ENCODE measurements around the gene NT5DC4. TPM values are rescaled to one million over a fixed set of nuclear protein-coding genes. Genes with fewer than 3 reads are reported as not detected.
A peak's percentile ranks its signal among the peaks of the same experiment; 100 is the strongest.

NT5DC4 gene
- not detected in 2 replicates for total RNA-seq

- no peak for DNase-seq (ENCODE audit: low read depth)
These were observed at the start of gene NT5DC4 for GRCh38 chr2:112720785-112721184. TSS of gene NT5DC4 (plus strand) at chr2:112721020. CDS start at chr2:112721080, 60 bp downstream.

GRCh38 chr2:112671801-112672200, 49.0 kb upstream of the NT5DC4 start:
- no peak for DNase-seq (ENCODE audit: low read depth)

- no peak for DNase-seq (ENCODE audit: low read depth)
These were observed 47.8 kb upstream of the NT5DC4 start for GRCh38 chr2:112673008-112673407.

GRCh38 chr2:112674229-112674628, 46.6 kb upstream of the NT5DC4 start:
- DNase-seq (ENCODE audit: low read depth): no peak

GRCh38 chr2:112679484-112679883, 41.3 kb upstream of the NT5DC4 start:
- DNase-seq (ENCODE audit: low read depth): no peak

- no peak for DNase-seq (ENCODE audit: low read depth)
These were observed 40.1 kb upstream of the NT5DC4 start for GRCh38 chr2:112680666-112681101.

- no peak for DNase-seq (ENCODE audit: low read depth)
These were observed 38.7 kb upstream of the NT5DC4 start for GRCh38 chr2:112682101-112682500.

- no peak for DNase-seq (ENCODE audit: low read depth)
These were observed 37.0 kb upstream of the NT5DC4 start for GRCh38 chr2:112683550-112684414.

- DNase-seq (ENCODE audit: low read depth): no peak
These were observed 36.4 kb upstream of the NT5DC4 start for GRCh38 chr2:112684415-112684775.

GRCh38 chr2:112685271-112685884, 35.4 kb upstream of the NT5DC4 start:
- no peak for DNase-seq (ENCODE audit: low read depth)

GRCh38 chr2:112686348-112687217, 34.2 kb upstream of the NT5DC4 start:
- DNase-seq (ENCODE audit: low read depth): no peak

GRCh38 chr2:112687522-112687921, 33.3 kb upstream of the NT5DC4 start:
- no peak for DNase-seq (ENCODE audit: low read depth)

- peak; percentile 36 for DNase-seq (ENCODE audit: low read depth)
These were observed 32.5 kb upstream of the NT5DC4 start for GRCh38 chr2:112688086-112688880.

GRCh38 chr2:112690853-112691401, 29.9 kb upstream of the NT5DC4 start:
- DNase-seq (ENCODE audit: low read depth): peak; percentile 75

GRCh38 chr2:112691881-112692281, 28.9 kb upstream of the NT5DC4 start:
- peak; percentile 30 for DNase-seq (ENCODE audit: low read depth)

- peak; percentile 99 for DNase-seq (ENCODE audit: low read depth)
These were observed 28.3 kb upstream of the NT5DC4 start for GRCh38 chr2:112692495-112692911.

- DNase-seq (ENCODE audit: low read depth): peak; percentile 41
These were observed 27.9 kb upstream of the NT5DC4 start for GRCh38 chr2:112692918-112693317.

GRCh38 chr2:112693596-112693995, 27.2 kb upstream of the NT5DC4 start:
- DNase-seq (ENCODE audit: low read depth): no peak

- DNase-seq (ENCODE audit: low read depth): no peak
These were observed 26.6 kb upstream of the NT5DC4 start for GRCh38 chr2:112694182-112694581.

GRCh38 chr2:112698834-112699515, 21.8 kb upstream of the NT5DC4 start:
- DNase-seq (ENCODE audit: low read depth): no peak
